ENCODE measurements around the gene MSMP. TPM values are rescaled to one million over a fixed set of nuclear protein-coding genes. Genes with fewer than 3 reads are reported as not detected.
A peak's percentile ranks its signal among the peaks of the same experiment; 100 is the strongest.

Gene MSMP
- total and polyA plus RNA-seq, 9 of the 15 experiments (the other 6 are each of a cell fraction or from before 2014, with no cell fraction given): 0.60 TPM; not detected in 8

DNA sequence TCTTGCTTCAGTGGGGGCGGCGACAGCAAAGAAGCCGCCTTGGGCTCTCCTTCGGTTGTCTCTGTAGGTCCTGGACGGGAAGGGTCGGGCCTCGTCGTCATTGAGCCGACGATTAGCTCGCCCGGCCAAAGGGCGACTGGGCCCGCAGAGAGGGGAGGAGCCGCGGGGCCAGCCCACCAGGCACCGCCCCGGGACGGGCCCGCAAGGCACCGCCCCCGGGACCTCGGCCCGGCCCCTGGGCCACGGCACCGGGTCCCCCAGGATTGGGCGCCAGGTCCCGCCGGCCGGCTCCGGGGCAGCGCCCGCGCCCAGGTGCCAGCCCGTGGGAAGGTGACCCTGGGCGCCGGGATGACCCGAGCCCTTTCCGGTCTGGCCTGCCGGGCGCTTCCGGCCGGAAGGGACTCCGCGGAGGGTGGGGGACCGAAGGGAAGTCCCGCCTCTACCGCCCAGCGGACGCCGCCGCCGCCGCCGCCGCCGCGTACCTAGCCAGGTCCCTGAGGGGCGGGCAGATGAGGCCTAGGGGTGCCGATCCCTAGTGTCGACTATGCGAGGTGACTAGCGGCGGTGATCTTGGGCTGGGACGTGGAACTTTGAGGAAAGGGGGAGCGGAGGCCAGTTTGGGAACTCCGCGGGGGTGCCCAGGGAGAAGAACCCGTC is 5.1 kb downstream of the MSMP start, which contains the start of the genes GBA2 and RGP1 (continued):
- no peak for TF ChIP-seq ASH1L (IDR thresholded peaks at IDR 0.05; ENCODE audit: borderline replicate concordance, low read depth, partially characterized antibody)
- TF ChIP-seq THAP7 (CRISPR knock-in tag; IDR thresholded peaks at IDR 0.05): no peak
- TF ChIP-seq, protein P1, sequence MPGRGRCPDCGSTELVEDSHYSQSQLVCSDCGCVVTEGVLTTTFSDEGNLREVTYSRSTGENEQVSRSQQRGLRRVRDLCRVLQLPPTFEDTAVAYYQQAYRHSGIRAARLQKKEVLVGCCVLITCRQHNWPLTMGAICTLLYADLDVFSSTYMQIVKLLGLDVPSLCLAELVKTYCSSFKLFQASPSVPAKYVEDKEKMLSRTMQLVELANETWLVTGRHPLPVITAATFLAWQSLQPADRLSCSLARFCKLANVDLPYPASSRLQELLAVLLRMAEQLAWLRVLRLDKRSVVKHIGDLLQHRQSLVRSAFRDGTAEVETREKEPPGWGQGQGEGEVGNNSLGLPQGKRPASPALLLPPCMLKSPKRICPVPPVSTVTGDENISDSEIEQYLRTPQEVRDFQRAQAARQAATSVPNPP (IDR thresholded peaks at IDR 0.05; ENCODE audit: borderline replicate concordance, insufficient read depth, insufficient read length): no peak
- TF ChIP-seq, protein P2, sequence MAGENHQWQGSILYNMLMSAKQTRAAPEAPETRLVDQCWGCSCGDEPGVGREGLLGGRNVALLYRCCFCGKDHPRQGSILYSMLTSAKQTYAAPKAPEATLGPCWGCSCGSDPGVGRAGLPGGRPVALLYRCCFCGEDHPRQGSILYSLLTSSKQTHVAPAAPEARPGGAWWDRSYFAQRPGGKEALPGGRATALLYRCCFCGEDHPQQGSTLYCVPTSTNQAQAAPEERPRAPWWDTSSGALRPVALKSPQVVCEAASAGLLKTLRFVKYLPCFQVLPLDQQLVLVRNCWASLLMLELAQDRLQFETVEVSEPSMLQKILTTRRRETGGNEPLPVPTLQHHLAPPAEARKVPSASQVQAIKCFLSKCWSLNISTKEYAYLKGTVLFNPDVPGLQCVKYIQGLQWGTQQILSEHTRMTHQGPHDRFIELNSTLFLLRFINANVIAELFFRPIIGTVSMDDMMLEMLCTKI (IDR thresholded peaks at IDR 0.05; ENCODE audit: partially characterized antibody): no peak
- TF ChIP-seq KDM1A (IDR thresholded peaks at IDR 0.05): no peak
- TF ChIP-seq POLR2H (tag; IDR thresholded peaks at IDR 0.05; ENCODE audit: low read depth): peak; percentile 48; the same call in 1 of the 2 replicates
- 0 out of 4 replicates have a peak, but pooled peaks of 1 of the 2 experiments have one; percentile 8 for TF ChIP-seq MNT (conservative IDR thresholded peaks at IDR 0.05)
- peak; percentile 79 for TF ChIP-seq SIN3B (IDR thresholded peaks at IDR 0.05; ENCODE audit: low read depth)
- no peak for TF ChIP-seq ZZZ3 (IDR thresholded peaks at IDR 0.05)
- no peak for TF ChIP-seq WHSC1 (IDR thresholded peaks at IDR 0.05; ENCODE audit: low read length)
- no peak for TF ChIP-seq ZNF253 (CRISPR knock-in tag; conservative IDR thresholded peaks at IDR 0.05)
- TF ChIP-seq E2F5 (CRISPR knock-in tag; IDR thresholded peaks at IDR 0.05): no peak
- no peak for TF ChIP-seq OTX1 (CRISPR knock-in tag; IDR thresholded peaks at IDR 0.05)

Data from K562 (cell line).